LNCAP (cell line): ENCODE results near the gene SLC44A4.

Experiments used
- CTCF ChIP-seq: fragments of 450-650 bp; IDR thresholded peaks from 2 replicates; pipeline ENCODE4 v1.5.1; 2017; ENCODE audit warnings: mild to moderate bottlenecking

The SLC44A4 gene

DNA sequence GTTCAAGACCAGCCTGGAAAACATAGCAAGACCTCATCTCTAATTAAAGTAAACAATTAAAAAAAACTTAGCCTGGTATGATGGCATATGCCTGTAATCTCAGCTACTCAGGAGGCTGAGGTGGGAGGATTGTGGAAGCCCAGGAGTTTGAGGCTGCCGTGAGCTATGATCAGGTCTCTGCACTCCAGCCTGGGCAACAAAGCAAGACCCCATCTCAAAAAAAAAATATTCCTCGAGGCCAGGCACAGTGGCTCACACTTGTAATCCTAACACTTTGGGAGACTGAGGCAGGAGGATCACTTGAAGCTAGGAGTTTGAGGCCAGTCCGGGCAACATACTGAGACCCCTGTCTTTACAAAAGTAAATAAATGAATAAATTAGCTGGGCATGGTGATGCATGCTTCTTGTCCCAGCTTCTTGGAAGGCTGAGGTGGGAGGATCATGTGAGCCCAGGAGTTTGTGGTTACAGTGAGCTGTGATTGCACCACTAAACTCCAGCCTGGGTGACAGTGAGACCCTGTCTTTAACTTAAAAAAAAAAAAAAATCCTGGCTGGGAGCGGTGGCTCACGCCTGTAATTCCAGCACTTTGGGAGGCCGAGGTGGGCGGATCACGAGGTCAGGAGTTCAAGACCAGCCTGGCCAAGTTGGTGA is 39.4 kb upstream of the SLC44A4 start:
- no peak for TF ChIP-seq CTCF

GRCh38 chr6:31915756-31916155 is 37.0 kb upstream of the SLC44A4 start:
- TF ChIP-seq CTCF, result no peak

- no peak for TF ChIP-seq CTCF
Measured at GRCh38 chr6:31915351-31915750, 36.6 kb upstream of the SLC44A4 start.

- no peak for TF ChIP-seq CTCF
Measured at GRCh38 chr6:31911826-31912585, 33.2 kb upstream of the SLC44A4 start.

DNA sequence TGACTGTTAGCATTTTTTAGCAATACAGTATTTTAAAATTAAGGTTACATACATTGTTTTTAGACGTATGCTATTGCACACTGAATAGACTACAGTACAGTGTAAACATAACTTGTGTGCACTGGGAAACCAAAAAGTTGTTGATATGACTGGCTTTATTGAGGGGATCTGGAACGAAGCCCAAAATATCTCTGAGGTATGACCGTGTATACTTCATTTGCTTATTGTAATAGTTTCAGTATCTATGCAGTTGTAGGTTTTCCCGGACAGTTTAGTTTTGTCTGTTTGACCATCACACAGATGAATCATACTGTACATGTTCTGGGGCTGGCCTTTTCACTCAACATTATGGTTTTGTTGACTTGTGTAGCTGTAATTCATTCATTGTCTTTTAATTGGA is 30.0 kb upstream of the SLC44A4 start:
- TF ChIP-seq CTCF, result no peak

GRCh38 chr6:31907158-31907813 is 28.5 kb upstream of the SLC44A4 start:
- TF ChIP-seq CTCF, result no peak

DNA sequence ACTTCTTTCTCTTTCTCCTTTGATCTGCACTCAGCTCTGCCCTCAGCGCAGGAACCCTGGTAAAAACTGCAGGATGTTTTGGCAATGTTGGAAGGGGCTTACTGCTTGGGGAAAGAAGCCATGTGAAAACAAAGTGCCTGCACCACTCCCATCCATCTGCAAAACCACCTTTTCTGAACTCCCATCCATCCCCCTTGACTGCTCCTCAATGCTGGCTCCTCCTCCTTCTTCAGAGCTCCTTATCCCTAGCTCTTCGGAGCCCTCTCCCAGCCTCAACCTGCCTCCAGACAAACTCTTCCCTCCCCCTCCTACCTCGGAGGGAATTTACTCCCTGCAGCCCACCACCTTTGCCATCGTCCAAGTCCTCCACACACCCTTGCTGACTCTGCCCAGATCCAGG is 27.3 kb upstream of the SLC44A4 start:
- TF ChIP-seq CTCF, result no peak
